ENCODE data around the gene ILKAP. TPM values are rescaled to one million over a fixed set of nuclear protein-coding genes. Genes with fewer than 3 reads are reported as not detected.

The ILKAP gene
- total RNA-seq, 1 donor from 2014 or later = 25.0 TPM

DNA sequence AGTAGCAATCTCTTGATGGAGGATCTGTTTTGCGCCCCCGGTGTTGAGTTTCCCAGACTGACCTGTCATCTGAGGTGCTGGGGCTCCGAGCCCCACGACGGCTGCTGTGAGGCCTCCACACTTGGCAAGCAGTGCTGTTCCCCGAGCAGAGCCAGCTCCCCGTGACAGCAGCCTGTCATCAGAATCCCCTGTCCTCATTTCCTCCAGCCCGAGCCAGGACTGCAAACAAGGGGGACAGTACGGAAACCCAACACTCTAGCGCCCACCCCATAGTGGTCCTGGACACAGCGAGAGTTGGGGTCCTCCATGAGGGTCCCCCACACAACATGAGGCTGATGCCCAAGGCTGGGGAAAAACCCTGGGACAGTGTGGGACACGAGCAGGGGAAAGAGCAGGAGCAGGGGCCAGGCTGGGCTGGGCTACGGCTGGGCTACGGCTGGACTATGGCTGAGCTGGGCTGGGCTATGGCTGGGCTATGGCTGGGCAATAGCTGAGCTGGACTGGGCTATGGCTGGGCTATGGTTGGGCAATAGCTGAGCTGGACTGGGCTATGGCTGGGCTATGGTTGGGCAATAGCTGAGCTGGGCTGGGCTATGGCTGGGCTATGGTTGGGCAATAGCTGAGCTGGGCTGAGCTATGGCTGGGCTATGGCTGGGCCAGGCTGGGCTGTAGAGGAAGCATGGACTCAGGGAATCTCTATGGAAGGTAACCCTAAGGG, 66.5 kb downstream of the ILKAP start:
- DNase-seq (ENCODE audit: low read depth) = peak; percentile 76
- Histone ChIP-seq H3K4me3 (ENCODE audit: low read depth, low read length) (no peak overlapping the region), H3K36me3 (ENCODE audit: control insufficient read depth, insufficient read depth, low read length) (no peaks in the 10 kb centered on the region), H3K27me3 (ENCODE audit: control insufficient read depth, insufficient read depth, low read length) (no peaks in the 10 kb centered on the region)
- peak; percentile 96 for FAIRE-seq
- TF ChIP-seq, protein P1, sequence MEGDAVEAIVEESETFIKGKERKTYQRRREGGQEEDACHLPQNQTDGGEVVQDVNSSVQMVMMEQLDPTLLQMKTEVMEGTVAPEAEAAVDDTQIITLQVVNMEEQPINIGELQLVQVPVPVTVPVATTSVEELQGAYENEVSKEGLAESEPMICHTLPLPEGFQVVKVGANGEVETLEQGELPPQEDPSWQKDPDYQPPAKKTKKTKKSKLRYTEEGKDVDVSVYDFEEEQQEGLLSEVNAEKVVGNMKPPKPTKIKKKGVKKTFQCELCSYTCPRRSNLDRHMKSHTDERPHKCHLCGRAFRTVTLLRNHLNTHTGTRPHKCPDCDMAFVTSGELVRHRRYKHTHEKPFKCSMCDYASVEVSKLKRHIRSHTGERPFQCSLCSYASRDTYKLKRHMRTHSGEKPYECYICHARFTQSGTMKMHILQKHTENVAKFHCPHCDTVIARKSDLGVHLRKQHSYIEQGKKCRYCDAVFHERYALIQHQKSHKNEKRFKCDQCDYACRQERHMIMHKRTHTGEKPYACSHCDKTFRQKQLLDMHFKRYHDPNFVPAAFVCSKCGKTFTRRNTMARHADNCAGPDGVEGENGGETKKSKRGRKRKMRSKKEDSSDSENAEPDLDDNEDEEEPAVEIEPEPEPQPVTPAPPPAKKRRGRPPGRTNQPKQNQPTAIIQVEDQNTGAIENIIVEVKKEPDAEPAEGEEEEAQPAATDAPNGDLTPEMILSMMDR (IDR thresholded peaks at IDR 0.05; ENCODE audit: insufficient read depth, low read length, severe bottlenecking) = no peak

- DNase-seq (ENCODE audit: low read depth) (no peak), FAIRE-seq (no peak)
- H3K27me3 ChIP-seq (ENCODE audit: control insufficient read depth, insufficient read depth, low read length) = peaks cover 2% of the 10 kb centered on the region
- TF ChIP-seq, protein P1 (IDR thresholded peaks at IDR 0.05; ENCODE audit: insufficient read depth, low read length, severe bottlenecking) = no peak
- no peak overlapping the region for H3K4me3 ChIP-seq (ENCODE audit: low read depth, low read length)
- H3K36me3 ChIP-seq (ENCODE audit: control insufficient read depth, insufficient read depth, low read length) = no peaks in the 10 kb centered on the region
Observed at GRCh38 chr2:238135601-238136150, 67.8 kb downstream of the ILKAP start.

DNA sequence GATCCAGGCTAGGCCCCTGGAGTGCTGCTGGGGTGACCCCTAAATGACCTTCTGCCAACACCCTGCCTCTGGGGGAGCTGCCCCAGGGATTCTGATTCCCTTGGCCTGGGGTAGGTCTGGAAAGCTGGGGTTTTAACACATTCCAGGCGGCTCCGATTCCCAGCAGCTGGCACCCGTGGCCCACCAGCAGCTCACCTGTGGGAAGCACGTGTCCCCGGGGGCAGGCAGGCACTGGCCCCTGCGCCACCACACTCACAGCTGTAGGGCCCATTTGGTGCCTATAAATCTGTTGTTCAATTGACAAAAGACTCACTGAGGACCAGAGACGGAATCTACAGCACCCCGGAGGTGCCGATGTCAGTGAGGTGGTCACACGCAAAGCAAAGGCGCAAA, 69.1 kb downstream of the ILKAP start:
- peaks cover 2% of the 10 kb centered on the region for H3K27me3 ChIP-seq (ENCODE audit: control insufficient read depth, insufficient read depth, low read length)
- DNase-seq (ENCODE audit: low read depth) (no peak), FAIRE-seq (no peak)
- H3K4me3 ChIP-seq (ENCODE audit: low read depth, low read length) = no peak overlapping the region
- TF ChIP-seq, protein P1 (IDR thresholded peaks at IDR 0.05; ENCODE audit: insufficient read depth, low read length, severe bottlenecking) = no peak
- H3K36me3 ChIP-seq (ENCODE audit: control insufficient read depth, insufficient read depth, low read length) = no peaks in the 10 kb centered on the region

DNA sequence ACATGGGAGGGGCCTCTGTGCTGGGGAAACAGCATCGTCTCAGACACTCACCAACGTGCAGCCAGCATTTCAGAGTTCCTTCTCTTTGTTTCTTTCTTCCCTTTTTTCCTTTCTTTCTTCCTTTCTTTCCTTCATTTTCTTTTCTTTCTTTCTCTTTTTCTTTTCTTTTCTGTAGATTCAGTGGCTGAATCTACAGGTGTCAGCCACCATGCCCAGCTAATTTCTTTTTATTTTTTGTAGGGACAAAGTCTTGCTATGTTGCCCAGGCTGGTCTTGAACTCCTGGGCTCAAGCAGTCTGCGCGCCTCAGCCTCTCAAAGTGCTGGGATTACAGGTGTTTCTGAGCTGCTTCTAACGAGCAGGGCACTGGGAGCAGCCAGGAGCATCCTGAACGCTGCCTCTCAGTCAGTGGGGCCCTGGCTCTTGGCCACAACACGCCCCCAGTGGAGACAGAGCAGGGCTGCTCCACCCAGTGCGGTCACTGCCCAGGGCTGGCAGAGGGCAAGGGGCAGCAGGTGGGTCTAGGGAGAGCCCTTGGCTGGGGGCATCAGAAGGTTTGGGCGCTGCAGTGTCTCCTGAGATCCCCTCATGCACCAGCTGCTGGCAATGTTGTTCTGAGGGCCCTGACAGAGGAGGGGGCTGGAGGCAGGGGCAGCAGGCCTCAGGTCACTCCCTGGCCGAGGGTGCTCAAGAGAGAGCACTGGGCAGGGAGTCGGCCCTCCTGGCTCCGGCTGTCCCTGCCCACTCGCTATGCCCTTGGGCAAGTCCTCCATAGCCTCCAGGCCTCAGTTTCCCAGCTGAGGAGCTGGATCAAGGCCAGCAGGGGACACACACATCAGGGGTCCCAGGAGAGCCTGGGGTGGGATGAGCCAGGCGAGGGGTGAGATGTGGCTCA, 69.7 kb downstream of the ILKAP start:
- FAIRE-seq (no peak), DNase-seq (ENCODE audit: low read depth) (no peak)
- Histone ChIP-seq H3K36me3 (ENCODE audit: control insufficient read depth, insufficient read depth, low read length) (no peaks in the 10 kb centered on the region), H3K4me3 (ENCODE audit: low read depth, low read length) (no peak overlapping the region), H3K27me3 (ENCODE audit: control insufficient read depth, insufficient read depth, low read length) (peaks cover 2% of the 10 kb centered on the region)
- TF ChIP-seq, protein P1 (IDR thresholded peaks at IDR 0.05; ENCODE audit: insufficient read depth, low read length, severe bottlenecking) = no peak

- peaks cover 2% of the 10 kb centered on the region for H3K27me3 ChIP-seq (ENCODE audit: control insufficient read depth, insufficient read depth, low read length)
- no peak overlapping the region for H3K4me3 ChIP-seq (ENCODE audit: low read depth, low read length)
- TF ChIP-seq, protein P1 (IDR thresholded peaks at IDR 0.05; ENCODE audit: insufficient read depth, low read length, severe bottlenecking) = no peak
- DNase-seq (ENCODE audit: low read depth) (no peak), FAIRE-seq (no peak)
- no peaks in the 10 kb centered on the region for H3K36me3 ChIP-seq (ENCODE audit: control insufficient read depth, insufficient read depth, low read length)
Observed at GRCh38 chr2:238132463-238133450, 70.7 kb downstream of the ILKAP start.
